Activated naive CD8-positive, alpha-beta T cell treated with anti-CD3 and anti-CD28 coated beads for 36 hours (primary cell): Measurements from ENCODE around the gene MNAT1. TPM values are rescaled to one million over a fixed set of nuclear protein-coding genes. Genes with fewer than 3 reads are reported as not detected.

Experiments
- DNase-seq: peaks from one replicate; pipeline ENCODE4 v3.0.0; 2021
- H3K27ac Mint-ChIP-seq: one replicate; pipeline ENCODE4 v1.8.0; 2022; ENCODE audit warnings: mild to moderate bottlenecking, moderate library complexity, mixed read lengths
- H3K27me3 Mint-ChIP-seq: one replicate; pipeline ENCODE4 v1.8.0; 2022; ENCODE audit warnings: mild to moderate bottlenecking, mixed read lengths
- H3K36me3 Mint-ChIP-seq: one replicate; pipeline ENCODE4 v1.8.0; 2021; ENCODE audit warnings: mild to moderate bottlenecking, mixed read lengths
- H3K4me1 Mint-ChIP-seq: one replicate; pipeline ENCODE4 v1.8.0; 2021; ENCODE audit warnings: mixed read lengths
- H3K4me3 Mint-ChIP-seq: one replicate; pipeline ENCODE4 v1.8.0; 2022; ENCODE audit warnings: mild to moderate bottlenecking, moderate library complexity, mixed read lengths
- H3K9me3 Mint-ChIP-seq: one replicate; pipeline ENCODE4 v1.8.0; 2022; ENCODE audit warnings: mixed read lengths
- total RNA-seq, 2 experiments: library from RNA; stranded (reverse); gene quantifications; one replicate each; pipeline ENCODE4 v1.2.3, GENCODE V29; 2021

MNAT1 gene
- total RNA-seq, 2 experiments from 2014 or later = 39.7 to 42.7 TPM

GRCh38 chr14:60926002-60926401, 191.4 kb downstream of the MNAT1 start:
- no peak overlapping the region for H3K4me3 Mint-ChIP-seq
- no peaks in the 10 kb centered on the region for H3K27me3 Mint-ChIP-seq
- no peak for DNase-seq
- H3K9me3 Mint-ChIP-seq = peaks cover 2% of the 10 kb centered on the region
- peaks cover 7% of the 10 kb centered on the region for H3K4me1 Mint-ChIP-seq
- H3K27ac Mint-ChIP-seq = peak overlapping the region; percentile 36
- H3K36me3 Mint-ChIP-seq = peaks cover 13% of the 10 kb centered on the region

DNA sequence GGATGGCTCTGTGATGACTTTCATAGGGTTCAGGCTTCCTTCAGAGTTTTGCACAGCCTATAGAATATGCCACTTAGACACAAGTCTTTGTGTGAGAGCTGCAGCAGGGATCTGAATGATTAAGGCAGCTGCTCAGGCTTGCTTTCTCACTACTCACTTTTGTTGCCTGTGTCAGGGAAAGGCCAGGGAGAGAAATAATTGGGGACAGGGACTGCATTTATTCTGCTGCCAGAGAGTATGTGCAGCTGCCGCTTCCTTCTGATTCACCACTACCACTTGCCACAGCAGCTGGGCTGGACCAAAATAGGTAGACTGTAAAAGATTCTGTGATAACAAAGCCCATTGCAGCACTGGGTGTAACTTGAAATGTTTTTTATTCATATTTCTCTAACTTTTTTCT, 196.7 kb downstream of the MNAT1 start:
- H3K9me3 Mint-ChIP-seq = no peaks in the 10 kb centered on the region
- no peaks in the 10 kb centered on the region for H3K27me3 Mint-ChIP-seq
- H3K4me1 Mint-ChIP-seq = peaks cover 1% of the 10 kb centered on the region
- H3K27ac Mint-ChIP-seq = no peak overlapping the region
- H3K4me3 Mint-ChIP-seq = no peak overlapping the region
- H3K36me3 Mint-ChIP-seq = peaks cover 20% of the 10 kb centered on the region
- DNase-seq = no peak

- Mint-ChIP-seq H3K27me3 (no peaks in the 10 kb centered on the region), H3K4me3 (no peak overlapping the region), H3K4me1 (no peaks in the 10 kb centered on the region), H3K36me3 (peaks cover 25% of the 10 kb centered on the region), H3K9me3 (no peaks in the 10 kb centered on the region), H3K27ac (no peak overlapping the region)
- DNase-seq = no peak
Observed at GRCh38 chr14:60933920-60934655, 199.5 kb downstream of the MNAT1 start.

DNA sequence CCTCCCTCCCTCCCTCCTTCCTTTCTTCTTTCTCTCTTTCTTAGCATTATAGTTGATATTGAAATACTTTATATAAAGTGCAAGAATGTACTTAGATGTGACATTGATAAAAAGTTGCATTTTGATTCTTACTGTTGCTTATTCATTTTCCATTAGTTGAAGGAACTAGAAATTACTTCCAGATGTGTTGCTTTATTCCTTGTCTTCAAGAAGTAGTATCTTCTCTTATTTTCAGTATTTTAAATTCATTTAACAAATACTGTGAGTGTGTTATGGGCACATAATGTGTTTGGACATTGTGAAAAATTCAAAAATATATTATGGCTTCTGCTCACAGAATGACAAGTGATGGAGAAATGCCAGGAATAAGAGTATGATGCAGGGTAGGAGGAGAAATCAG, 200.8 kb downstream of the MNAT1 start:
- Mint-ChIP-seq H3K27ac (no peak overlapping the region), H3K4me3 (no peak overlapping the region), H3K36me3 (peaks cover 31% of the 10 kb centered on the region), H3K9me3 (no peaks in the 10 kb centered on the region), H3K4me1 (no peaks in the 10 kb centered on the region), H3K27me3 (no peaks in the 10 kb centered on the region)
- no peak for DNase-seq

- peaks cover 10% of the 10 kb centered on the region for H3K4me1 Mint-ChIP-seq
- H3K4me3 Mint-ChIP-seq = no peak overlapping the region
- H3K9me3 Mint-ChIP-seq = no peaks in the 10 kb centered on the region
- peaks cover 27% of the 10 kb centered on the region for H3K36me3 Mint-ChIP-seq
- no peak for DNase-seq
- H3K27ac Mint-ChIP-seq = no peak overlapping the region
- H3K27me3 Mint-ChIP-seq = no peaks in the 10 kb centered on the region
Observed at GRCh38 chr14:60943637-60944032, 209.1 kb downstream of the MNAT1 start.

DNA sequence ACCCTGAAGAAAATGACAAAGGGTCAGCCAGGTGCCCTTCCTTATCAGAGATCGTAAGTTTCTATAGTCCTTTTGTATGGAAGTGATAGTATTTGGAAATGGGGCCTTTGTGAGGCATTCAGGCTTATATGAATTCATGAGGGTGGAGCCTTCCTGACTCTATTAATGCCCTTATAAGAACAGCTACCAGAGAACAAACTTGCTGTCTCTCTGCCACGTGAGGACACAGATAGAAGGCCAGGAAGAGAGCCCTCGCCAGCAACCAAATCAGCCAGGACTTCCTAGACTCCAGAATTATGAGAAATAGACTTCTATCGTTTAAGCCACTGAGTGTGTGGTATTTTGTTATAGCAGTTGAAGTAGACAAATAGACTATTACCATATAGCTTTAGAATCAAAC, 209.6 kb downstream of the MNAT1 start:
- H3K9me3 Mint-ChIP-seq = no peaks in the 10 kb centered on the region
- H3K27ac Mint-ChIP-seq = no peak overlapping the region
- peaks cover 25% of the 10 kb centered on the region for H3K36me3 Mint-ChIP-seq
- no peaks in the 10 kb centered on the region for H3K27me3 Mint-ChIP-seq
- no peak for DNase-seq
- H3K4me3 Mint-ChIP-seq = no peak overlapping the region
- peaks cover 10% of the 10 kb centered on the region for H3K4me1 Mint-ChIP-seq

DNA sequence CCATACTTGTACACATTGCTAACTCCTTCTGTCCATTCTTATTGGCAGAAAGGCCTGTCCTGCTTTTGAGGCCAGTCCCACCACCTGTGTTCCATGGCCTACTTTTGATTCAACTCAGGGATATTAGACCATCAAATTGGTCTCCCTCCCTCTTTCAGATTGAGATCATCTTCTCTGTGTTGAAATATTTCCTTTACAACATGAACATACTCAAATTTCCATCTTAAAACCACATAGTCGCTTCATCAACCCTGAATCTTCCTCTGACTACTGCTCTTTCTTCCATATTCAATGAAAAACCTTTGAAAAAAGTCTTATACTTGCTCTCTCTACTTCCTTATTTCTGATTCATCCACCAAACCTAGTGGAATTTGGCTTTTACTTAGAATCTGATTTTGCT, 211.4 kb downstream of the MNAT1 start:
- Mint-ChIP-seq H3K27me3 (no peaks in the 10 kb centered on the region), H3K4me3 (no peak overlapping the region), H3K27ac (peak overlapping the region; percentile 30), H3K36me3 (peaks cover 22% of the 10 kb centered on the region), H3K4me1 (peaks cover 10% of the 10 kb centered on the region), H3K9me3 (no peaks in the 10 kb centered on the region)
- no peak for DNase-seq

DNA sequence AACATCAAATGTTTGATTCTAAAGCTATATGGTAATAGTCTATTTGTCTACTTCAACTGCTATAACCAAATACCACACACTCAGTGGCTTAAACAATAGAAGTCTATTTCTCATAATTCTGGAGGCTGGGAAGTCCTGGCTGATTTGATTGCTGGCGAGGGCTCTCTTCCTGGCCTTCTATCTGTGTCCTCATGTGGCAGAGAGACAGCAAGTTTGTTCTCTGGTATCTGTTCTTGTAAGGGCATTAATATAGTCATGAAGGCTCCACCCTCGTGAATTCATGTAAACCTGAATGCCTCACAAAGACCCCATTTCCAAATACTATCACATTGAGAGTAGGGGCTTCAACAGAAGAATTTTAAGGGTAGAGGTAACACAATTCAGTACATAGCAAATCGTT, 212.2 kb downstream of the MNAT1 start:
- H3K27ac Mint-ChIP-seq = no peak overlapping the region
- H3K9me3 Mint-ChIP-seq = no peaks in the 10 kb centered on the region
- H3K4me3 Mint-ChIP-seq = no peak overlapping the region
- H3K27me3 Mint-ChIP-seq = no peaks in the 10 kb centered on the region
- no peak for DNase-seq
- H3K36me3 Mint-ChIP-seq = peaks cover 16% of the 10 kb centered on the region
- H3K4me1 Mint-ChIP-seq = peaks cover 10% of the 10 kb centered on the region

DNA sequence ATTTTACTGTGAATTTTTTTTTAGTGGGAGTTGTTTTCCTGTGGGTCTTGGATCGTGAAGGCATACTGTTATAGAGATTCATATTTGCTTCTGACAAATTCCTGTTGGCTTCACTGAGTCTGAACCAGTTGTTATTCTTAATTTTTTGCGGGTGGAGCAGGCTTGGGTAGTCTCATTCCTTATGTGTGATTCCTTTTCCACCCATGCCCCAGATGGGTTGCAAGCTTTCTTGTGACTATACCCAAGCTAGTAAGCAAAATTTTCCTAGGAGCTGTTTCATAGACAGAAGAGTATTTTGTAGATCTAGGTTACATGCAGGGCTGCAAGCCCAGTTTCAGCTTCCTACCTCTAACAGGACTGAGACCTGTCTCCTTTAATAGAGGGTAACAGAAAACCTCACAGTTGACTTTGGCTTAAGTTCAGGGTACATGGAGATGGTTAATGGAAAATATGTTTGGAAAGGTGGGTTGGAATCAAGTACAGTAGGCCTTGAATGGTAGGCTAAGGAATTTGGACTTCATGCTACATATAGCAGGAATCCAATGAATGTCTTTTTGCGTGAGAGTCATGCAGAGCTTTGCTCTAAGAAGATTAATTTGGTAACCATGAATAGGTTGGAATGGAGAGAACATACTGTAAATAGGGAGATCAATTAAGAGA, 217.3 kb downstream of the MNAT1 start:
- no peak for DNase-seq
- Mint-ChIP-seq H3K4me1 (peaks cover 3% of the 10 kb centered on the region), H3K27me3 (no peaks in the 10 kb centered on the region), H3K4me3 (no peak overlapping the region), H3K27ac (no peak overlapping the region), H3K36me3 (peaks cover 28% of the 10 kb centered on the region), H3K9me3 (peaks cover 19% of the 10 kb centered on the region)

DNA sequence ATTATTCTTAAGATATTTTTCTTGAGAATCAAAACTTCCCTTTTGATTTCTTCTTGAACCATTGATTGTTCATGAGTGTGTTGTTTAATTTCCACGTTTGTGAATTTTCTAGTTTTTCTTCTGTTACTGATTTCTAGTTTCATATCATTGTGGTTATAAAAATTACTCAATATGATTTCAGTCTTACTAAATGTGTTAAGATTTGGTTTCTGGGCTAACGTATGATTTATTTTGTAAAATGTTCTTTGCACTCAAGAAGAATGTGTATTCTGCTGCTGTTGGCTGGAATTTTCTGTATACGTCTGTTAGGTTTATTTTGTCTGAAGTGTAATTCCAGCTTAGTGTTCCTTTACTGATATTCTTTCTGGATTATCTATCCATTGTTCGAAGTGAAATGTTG, 221.6 kb downstream of the MNAT1 start:
- H3K27me3 Mint-ChIP-seq = no peaks in the 10 kb centered on the region
- H3K9me3 Mint-ChIP-seq = peaks cover 32% of the 10 kb centered on the region
- peaks cover 45% of the 10 kb centered on the region for H3K36me3 Mint-ChIP-seq
- DNase-seq = no peak
- peaks cover 3% of the 10 kb centered on the region for H3K4me1 Mint-ChIP-seq
- peak overlapping the region; percentile 62 for H3K27ac Mint-ChIP-seq
- H3K4me3 Mint-ChIP-seq = no peak overlapping the region

DNA sequence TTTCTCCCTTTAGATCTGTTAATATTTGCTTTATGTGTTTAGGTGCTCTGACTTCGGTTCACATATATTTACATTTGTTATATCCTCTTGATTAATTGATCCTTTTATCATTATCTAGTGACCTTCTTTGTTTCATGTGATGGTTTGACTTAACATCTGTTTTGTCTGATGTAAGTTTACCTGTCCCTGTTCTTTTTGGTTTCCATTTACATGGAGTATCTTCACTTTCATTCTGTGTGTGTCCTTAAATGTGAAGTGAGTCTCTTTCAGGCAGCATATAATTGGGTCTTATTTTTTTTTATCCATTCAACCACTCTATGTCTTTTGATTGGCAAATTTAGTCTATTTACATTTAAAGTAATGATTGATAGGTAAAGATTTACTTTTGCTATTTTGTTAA, 222.1 kb downstream of the MNAT1 start:
- DNase-seq = no peak
- no peak overlapping the region for H3K4me3 Mint-ChIP-seq
- peaks cover 3% of the 10 kb centered on the region for H3K4me1 Mint-ChIP-seq
- H3K27ac Mint-ChIP-seq = peak overlapping the region; percentile 62
- H3K36me3 Mint-ChIP-seq = peaks cover 47% of the 10 kb centered on the region
- H3K9me3 Mint-ChIP-seq = peaks cover 32% of the 10 kb centered on the region
- no peaks in the 10 kb centered on the region for H3K27me3 Mint-ChIP-seq

DNA sequence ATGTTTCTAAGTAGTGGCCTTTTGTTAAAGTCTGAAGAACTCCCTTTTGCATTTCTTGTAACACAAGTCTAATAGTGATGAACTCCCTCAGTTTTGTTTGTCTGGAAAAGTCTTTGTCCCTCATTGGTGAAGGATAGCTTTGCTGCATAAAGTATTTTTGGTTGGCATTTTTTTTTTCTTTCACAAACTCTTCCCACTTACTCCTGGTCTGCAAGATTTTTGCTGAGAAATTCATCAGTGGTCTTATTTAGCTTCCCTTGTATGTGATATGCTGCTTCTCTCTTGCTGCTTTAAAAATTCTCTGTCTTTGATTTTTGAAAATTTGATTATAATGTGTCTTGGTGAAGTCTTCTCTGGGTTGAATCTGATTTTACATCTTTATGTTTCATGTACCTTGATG, 223.6 kb downstream of the MNAT1 start:
- Mint-ChIP-seq H3K4me1 (peaks cover 3% of the 10 kb centered on the region), H3K4me3 (no peak overlapping the region), H3K27ac (no peak overlapping the region), H3K9me3 (peaks cover 32% of the 10 kb centered on the region), H3K27me3 (no peaks in the 10 kb centered on the region), H3K36me3 (peaks cover 47% of the 10 kb centered on the region)
- DNase-seq = no peak

- peaks cover 1% of the 10 kb centered on the region for H3K9me3 Mint-ChIP-seq
- no peaks in the 10 kb centered on the region for H3K27me3 Mint-ChIP-seq
- H3K36me3 Mint-ChIP-seq = peaks cover 15% of the 10 kb centered on the region
- no peak for DNase-seq
- no peak overlapping the region for H3K4me3 Mint-ChIP-seq
- no peak overlapping the region for H3K27ac Mint-ChIP-seq
- peaks cover 12% of the 10 kb centered on the region for H3K4me1 Mint-ChIP-seq
Observed at GRCh38 chr14:60963761-60964160, 229.2 kb downstream of the MNAT1 start.

- no peak overlapping the region for H3K4me3 Mint-ChIP-seq
- no peaks in the 10 kb centered on the region for H3K9me3 Mint-ChIP-seq
- no peak for DNase-seq
- peaks cover 5% of the 10 kb centered on the region for H3K36me3 Mint-ChIP-seq
- no peak overlapping the region for H3K27ac Mint-ChIP-seq
- H3K27me3 Mint-ChIP-seq = no peaks in the 10 kb centered on the region
- peaks cover 12% of the 10 kb centered on the region for H3K4me1 Mint-ChIP-seq
Observed at GRCh38 chr14:60964904-60965303, 230.3 kb downstream of the MNAT1 start.

DNA sequence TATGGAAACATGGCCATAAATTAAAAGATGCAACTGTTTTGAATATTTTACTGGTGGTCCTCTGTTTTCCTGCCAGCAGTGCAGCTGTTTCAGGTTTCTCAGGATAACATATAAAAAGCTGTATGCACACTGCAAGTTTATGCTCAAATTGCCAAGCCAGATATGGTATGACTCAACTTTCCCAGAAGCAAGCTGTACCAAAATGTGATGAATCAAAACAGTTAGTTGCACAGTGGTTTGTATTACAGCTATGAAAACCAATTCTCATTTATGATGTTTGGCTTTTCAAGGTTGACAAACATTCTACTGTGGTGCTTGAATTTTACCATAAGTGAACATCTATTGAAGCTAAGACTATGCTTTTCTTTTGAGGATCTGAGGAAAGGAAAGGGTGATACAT, 230.8 kb downstream of the MNAT1 start:
- no peak overlapping the region for H3K27ac Mint-ChIP-seq
- no peak for DNase-seq
- no peaks in the 10 kb centered on the region for H3K27me3 Mint-ChIP-seq
- no peak overlapping the region for H3K4me3 Mint-ChIP-seq
- H3K36me3 Mint-ChIP-seq = peaks cover 5% of the 10 kb centered on the region
- H3K4me1 Mint-ChIP-seq = peaks cover 12% of the 10 kb centered on the region
- H3K9me3 Mint-ChIP-seq = no peaks in the 10 kb centered on the region

- H3K4me1 Mint-ChIP-seq = peaks cover 12% of the 10 kb centered on the region
- H3K9me3 Mint-ChIP-seq = no peaks in the 10 kb centered on the region
- H3K4me3 Mint-ChIP-seq = no peak overlapping the region
- H3K36me3 Mint-ChIP-seq = peaks cover 19% of the 10 kb centered on the region
- no peaks in the 10 kb centered on the region for H3K27me3 Mint-ChIP-seq
- no peak for DNase-seq
- no peak overlapping the region for H3K27ac Mint-ChIP-seq
Observed at GRCh38 chr14:60968099-60968498, 233.5 kb downstream of the MNAT1 start.
